B cell (primary cell): ENCODE measurements around the gene PDS5A. TPM values are rescaled to one million over a fixed set of nuclear protein-coding genes. Genes with fewer than 3 reads are reported as not detected.

Experiments
- ATAC-seq: fragments of 200-7000 bp; cut with Tn5 transposase; one replicate; pipeline ENCODE4 v1.10.0; 2021; ENCODE audit warnings: low read depth, mild to moderate bottlenecking, moderate number of reproducible peaks, moderate library complexity
- CTCF ChIA-PET: fragments of 350-600 bp; sonication (Branson Sonifier 250); formaldehyde crosslinking; loops from one replicate; lab custom pipeline; 2021; ENCODE audit warnings: antibody characterized with exemption, inconsistent platforms; lab: Charles Lee
- POLR2A ChIA-PET: fragments of 350-600 bp; sonication (Branson Sonifier 250); formaldehyde crosslinking; loops from one replicate; lab custom pipeline; 2021; ENCODE audit warnings: antibody characterized with exemption; lab: Charles Lee
- DNase-seq: peaks from one replicate; pipeline ENCODE4 v3.0.0; 2013
- H2AFZ ChIP-seq: 2 replicates; pipeline ENCODE4 v1.6.1; 2012; ENCODE audit warnings: mild to moderate bottlenecking, low read depth, low read length; ENCODE audit not compliant: insufficient read depth, poor library complexity, severe bottlenecking
- H3K27ac ChIP-seq, 2 donors: 1 replicate in 1 of 2; 2 replicates in 1 of 2; pipeline ENCODE4 v1.5.1; 2012 to 2013; ENCODE audit warnings: low read length in 2 of 2, mild to moderate bottlenecking in 2 of 2, moderate library complexity in 1 of 2
- H3K27me3 ChIP-seq, 4 experiments: fragments of 200-600 bp in 1 of 4; sonication (generic) in 1 of 4; replicated peaks in 1 of 4; 1 replicate in 2 of 4; 2 replicates in 2 of 4; pipeline versions ENCODE4 v1.6.1 to v1.7.0; 2013 to 2016; ENCODE audit warnings: low read length in 3 of 4, mild to moderate bottlenecking in 2 of 4, mixed read lengths in 1 of 4, moderate library complexity in 1 of 4; ENCODE audit not compliant: insufficient read depth in 4 of 4, control insufficient read depth in 3 of 4; ENCODE audit errors: control extremely low read depth in 1 of 4
- H3K36me3 ChIP-seq, 2 experiments: replicated peaks in 1 of 2; 1 replicate in 1 of 2; 2 replicates in 1 of 2; pipeline versions ENCODE4 v1.6.1 to v1.7.1; 2013; ENCODE audit warnings: low read length in 1 of 2; ENCODE audit not compliant: insufficient read depth in 2 of 2, control insufficient read depth in 1 of 2; ENCODE audit errors: control extremely low read depth in 1 of 2, extremely low read depth in 1 of 2
- H3K4me1 ChIP-seq, 2 donors: fragments of 200-600 bp in 1 of 2; sonication (generic) in 1 of 2; 1 replicate in 1 of 2; 2 replicates in 1 of 2; pipeline versions ENCODE4 v1.5.1 to v1.6.1; 2013 to 2017; ENCODE audit warnings: low read length in 2 of 2; ENCODE audit not compliant: control insufficient read depth in 2 of 2, insufficient read depth in 2 of 2
- H3K4me2 ChIP-seq: replicated peaks from 2 replicates; pipeline ENCODE3; 2012; ENCODE audit warnings: mild to moderate bottlenecking, low read depth, low read length; ENCODE audit not compliant: poor library complexity, severe bottlenecking
- H3K4me3 ChIP-seq, 5 experiments: fragments of 200-600 bp in 1 of 5; sonication (generic) in 1 of 5; 1 replicate in 3 of 5; 2 replicates in 2 of 5; pipeline versions ENCODE4 v1.5.1 to v1.7.0; 2011 to 2016; ENCODE audit warnings: low read length in 4 of 5, mild to moderate bottlenecking in 4 of 5, low read depth in 2 of 5, control low read depth in 1 of 5, moderate library complexity in 1 of 5; ENCODE audit not compliant: insufficient read depth in 1 of 5; ENCODE audit errors: control extremely low read depth in 1 of 5, extremely low read depth in 1 of 5
- H3K79me2 ChIP-seq: fragments of 200-600 bp; sonication (generic); one replicate; pipeline ENCODE4 v1.6.0; 2016; ENCODE audit warnings: low read length; ENCODE audit not compliant: control insufficient read depth, insufficient read depth
- H3K9ac ChIP-seq: fragments of 200-600 bp; sonication (generic); 2 replicates; pipeline ENCODE4 v1.6.1; 2017; ENCODE audit warnings: mild to moderate bottlenecking, low read length, moderate library complexity
- H3K9me3 ChIP-seq, 3 donors: one replicate each; pipeline versions ENCODE4 v1.6.1 to v1.7.1; 2013; ENCODE audit warnings: low read length in 2 of 3; ENCODE audit not compliant: control insufficient read depth in 2 of 3, insufficient read depth in 1 of 3; ENCODE audit errors: control extremely low read depth in 1 of 3
- H4K20me1 ChIP-seq: 2 replicates; pipeline ENCODE4 v1.6.0; 2012; ENCODE audit warnings: mild to moderate bottlenecking, low read length; ENCODE audit not compliant: insufficient read depth, control insufficient read depth, poor library complexity, severe bottlenecking
- H3K27ac Mint-ChIP-seq: one replicate; pipeline ENCODE4 v1.8.0; 2021; ENCODE audit warnings: mixed read lengths
- H3K27me3 Mint-ChIP-seq: one replicate; pipeline ENCODE4 v1.8.0; 2021; ENCODE audit warnings: mixed read lengths
- H3K4me1 Mint-ChIP-seq: one replicate; pipeline ENCODE4 v1.8.0; 2021; ENCODE audit warnings: mixed read lengths
- H3K4me3 Mint-ChIP-seq: one replicate; pipeline ENCODE4 v1.8.0; 2021; ENCODE audit warnings: mixed read lengths
- H3K9me3 Mint-ChIP-seq: one replicate; pipeline ENCODE4 v1.8.0; 2022; ENCODE audit warnings: mixed read lengths; ENCODE audit not compliant: insufficient read depth
- EZH2 ChIP-seq: IDR thresholded peaks from 2 replicates; pipeline ENCODE4 v1.6.1; 2012; ENCODE audit warnings: borderline replicate concordance, low read depth, mild to moderate bottlenecking, moderate library complexity, low read length; ENCODE audit not compliant: insufficient read depth, poor library complexity, severe bottlenecking
- WGBS: methylation state at CpG from one replicate; pipeline ENCODE4 v1.1.5; 2013; ENCODE audit warnings: missing lambda C conversion rate; ENCODE audit not compliant: insufficient coverage; 5-methylcytosine and 5-hydroxymethylcytosine counted together
- intact Hi-C: fragments of 100-400 bp; cut with micrococcal nuclease; formaldehyde crosslinking; loops from one replicate; pipeline ENCODE4 v1.10.0; 2022
- polyA plus RNA-seq: library from polyadenylated mRNA; depleted of rRNA; stranded (reverse); fragments of >200 nt; gene quantifications from 2 replicates; pipeline ENCODE4 v1.2.3, GENCODE V29; 2012
- total RNA-seq, 2 donors: library from RNA; stranded (reverse); fragments of 120-200 nt in 1 of 2; gene quantifications; 1 replicate in 1 of 2; 2 replicates in 1 of 2; pipeline versions ENCODE4 v1.2.3 to v1.2.4, GENCODE V29; 2013 to 2022
- TF ChIP-seq, protein P1 (sequence below): fragments of 200-600 bp; IDR thresholded peaks from one replicate; pipeline ENCODE4 v1.8.0; 2022; ENCODE audit warnings: antibody characterized with exemption, mild to moderate bottlenecking

The PDS5A gene
- total and polyA plus RNA-seq, 2 donors (not counting 1 experiment from before 2014, with no cell fraction given) = 19.4 to 111 TPM

DNA sequence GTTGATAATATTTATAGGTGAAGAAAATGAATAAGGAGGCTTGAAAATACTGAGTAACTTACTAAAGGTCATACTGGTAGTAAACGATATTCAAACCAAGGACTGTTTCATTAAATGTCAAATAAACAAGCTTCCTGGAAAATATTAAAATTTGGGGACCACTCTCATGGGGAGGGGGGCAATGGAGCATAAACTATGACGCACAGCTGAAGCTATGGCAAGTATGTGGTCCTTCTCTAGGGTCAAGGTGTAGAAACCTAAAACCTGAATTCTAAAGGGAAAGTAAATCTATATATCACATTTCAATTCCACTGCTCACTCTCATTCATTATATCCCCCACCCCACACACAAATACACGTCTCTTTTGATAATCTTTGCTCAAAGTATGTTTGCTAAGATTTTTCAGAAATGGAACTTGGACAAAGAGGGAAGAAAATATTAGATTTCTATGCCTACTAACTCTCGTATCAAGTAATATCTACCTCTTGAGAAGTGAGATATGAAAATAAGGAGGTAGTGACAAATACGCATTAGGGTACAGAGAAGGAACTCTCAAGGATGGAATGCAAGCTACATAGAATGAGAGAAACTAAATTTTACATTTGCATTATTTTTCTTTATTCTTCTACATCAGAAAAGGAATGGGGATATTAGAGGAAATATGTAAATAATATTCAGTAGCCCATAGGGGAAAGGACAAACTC lies 84.6 kb downstream of the PDS5A start:
- Histone ChIP-seq H3K36me3 (peaks cover 0 to 66% of the 10 kb centered on the region in 2 experiments), H4K20me1 (no peaks in the 10 kb centered on the region), H2AFZ (no peak overlapping the region), H3K4me3 (no peak overlapping the region), H3K9me3 (no peaks in the 10 kb centered on the region), H3K4me1 (peaks cover 5 to 10% of the 10 kb centered on the region in 2 donors), H3K27ac (peak overlapping the region in 1 of 2 donors; percentile 50), H3K9ac (no peak overlapping the region), H3K79me2 (peaks cover 6% of the 10 kb centered on the region), H3K4me2 (peak overlapping the region; percentile 13), H3K27me3 (no peaks in the 10 kb centered on the region)
- ChIA-PET POLR2A (interaction anchor here (0.6 to 1.2 kb wide), 2 partner anchors 9 to 78 kb away, joined by 3 read pairs; no protein-coding TSS in a partner anchor), CTCF (interaction anchor here (1.0 to 1.2 kb wide), 2 partner anchors 49 to 424 kb away, joined by 3 read pairs; no protein-coding TSS in a partner anchor)
- peak; percentile 78 for ATAC-seq
- TF ChIP-seq, protein P1, sequence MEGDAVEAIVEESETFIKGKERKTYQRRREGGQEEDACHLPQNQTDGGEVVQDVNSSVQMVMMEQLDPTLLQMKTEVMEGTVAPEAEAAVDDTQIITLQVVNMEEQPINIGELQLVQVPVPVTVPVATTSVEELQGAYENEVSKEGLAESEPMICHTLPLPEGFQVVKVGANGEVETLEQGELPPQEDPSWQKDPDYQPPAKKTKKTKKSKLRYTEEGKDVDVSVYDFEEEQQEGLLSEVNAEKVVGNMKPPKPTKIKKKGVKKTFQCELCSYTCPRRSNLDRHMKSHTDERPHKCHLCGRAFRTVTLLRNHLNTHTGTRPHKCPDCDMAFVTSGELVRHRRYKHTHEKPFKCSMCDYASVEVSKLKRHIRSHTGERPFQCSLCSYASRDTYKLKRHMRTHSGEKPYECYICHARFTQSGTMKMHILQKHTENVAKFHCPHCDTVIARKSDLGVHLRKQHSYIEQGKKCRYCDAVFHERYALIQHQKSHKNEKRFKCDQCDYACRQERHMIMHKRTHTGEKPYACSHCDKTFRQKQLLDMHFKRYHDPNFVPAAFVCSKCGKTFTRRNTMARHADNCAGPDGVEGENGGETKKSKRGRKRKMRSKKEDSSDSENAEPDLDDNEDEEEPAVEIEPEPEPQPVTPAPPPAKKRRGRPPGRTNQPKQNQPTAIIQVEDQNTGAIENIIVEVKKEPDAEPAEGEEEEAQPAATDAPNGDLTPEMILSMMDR = no peak
- TF ChIP-seq EZH2 = no peak
- no peaks in the 10 kb centered on the region for H3K27me3 Mint-ChIP-seq
- DNase-seq = peak; percentile 9
- no CpG with 5 or more reads among the region's 5 CpGs for WGBS
- peak overlapping the region; percentile 50 for H3K4me3 Mint-ChIP-seq
- peaks cover 13% of the 10 kb centered on the region for H3K4me1 Mint-ChIP-seq
- no peaks in the 10 kb centered on the region for H3K9me3 Mint-ChIP-seq
- peak overlapping the region; percentile 51 for H3K27ac Mint-ChIP-seq
- intact Hi-C loops = no loop called here

DNA sequence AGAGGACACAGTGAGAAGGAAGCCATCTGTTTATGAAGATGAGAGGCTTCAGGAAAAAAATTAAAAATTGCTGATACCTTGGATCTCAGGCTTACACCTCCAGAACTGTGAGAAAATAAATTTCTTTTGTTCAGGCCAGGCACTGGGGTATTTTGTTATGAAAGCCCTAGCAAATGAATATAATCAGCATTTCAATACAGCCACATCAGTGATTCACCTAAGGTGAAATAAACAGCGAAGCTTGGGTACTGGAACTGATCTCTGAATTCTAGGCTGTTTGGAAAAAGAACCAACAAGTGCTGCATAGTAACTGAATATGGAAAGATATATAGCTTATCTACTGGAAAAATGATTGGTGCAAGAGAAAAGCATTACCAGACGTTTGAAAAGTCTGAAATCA lies 88.5 kb downstream of the PDS5A start:
- H3K9me3 ChIP-seq = no peaks in the 10 kb centered on the region
- no peak overlapping the region for H3K4me3 ChIP-seq
- Mint-ChIP-seq H3K27me3 (no peaks in the 10 kb centered on the region), H3K4me1 (peaks cover 13% of the 10 kb centered on the region), H3K4me3 (no peak overlapping the region), H3K27ac (no peak overlapping the region), H3K9me3 (no peaks in the 10 kb centered on the region)
- H3K36me3 ChIP-seq = peaks cover 3 to 50% of the 10 kb centered on the region in 2 experiments
- CTCF ChIA-PET = no interaction called here
- no peaks in the 10 kb centered on the region for H3K27me3 ChIP-seq
- WGBS = no CpG with 5 or more reads among the region's 2 CpGs
- peaks cover 5 to 10% of the 10 kb centered on the region in 2 donors for H3K4me1 ChIP-seq
- no peak overlapping the region for H3K9ac ChIP-seq
- H3K27ac ChIP-seq = no peak overlapping the region
- H3K4me2 ChIP-seq = no peak overlapping the region
- intact Hi-C loops = loop anchor here (5.0 kb wide), 1 partner anchor 88 kb away; the partner anchor contains the start of gene PDS5A
- peaks cover 12% of the 10 kb centered on the region for H3K79me2 ChIP-seq
- H2AFZ ChIP-seq = no peak overlapping the region
- no peaks in the 10 kb centered on the region for H4K20me1 ChIP-seq
- TF ChIP-seq, protein P1 = no peak
- no peak for TF ChIP-seq EZH2
- POLR2A ChIA-PET = no interaction called here
- ATAC-seq (no peak), DNase-seq (no peak)
